Sigmoid colon (tissue), 4 donors: Measurements from ENCODE around the gene XAF1.

ENCODE experiments used
- CTCF ChIP-seq, 4 experiments: fragments of 450-650 bp in 3 of 4; fragments of 200-600 bp in 1 of 4; IDR thresholded peaks; one replicate each; pipeline ENCODE4 v1.5.1; 2016 to 2019; ENCODE audit warnings: antibody characterized with exemption in 4 of 4, mild to moderate bottlenecking in 3 of 4, moderate library complexity in 2 of 4
- EP300 ChIP-seq, 4 donors: sonication (generic); formaldehyde crosslinking; IDR thresholded peaks; one replicate each; pipeline ENCODE4 v1.6.1; 2017; ENCODE audit warnings: antibody characterized with exemption in 4 of 4
- POLR2A ChIP-seq, 2 donors: fragments of 450-650 bp; IDR thresholded peaks; one replicate each; pipeline ENCODE4 v1.6.1; 2016; ENCODE audit warnings: antibody characterized with exemption in 2 of 2, mild to moderate bottlenecking in 2 of 2, moderate library complexity in 2 of 2
- POLR2AphosphoS5 ChIP-seq, 4 donors: sonication (generic); formaldehyde crosslinking; IDR thresholded peaks; one replicate each; pipeline ENCODE4 v1.6.1; 2017; ENCODE audit warnings: antibody characterized with exemption in 4 of 4

DNA sequence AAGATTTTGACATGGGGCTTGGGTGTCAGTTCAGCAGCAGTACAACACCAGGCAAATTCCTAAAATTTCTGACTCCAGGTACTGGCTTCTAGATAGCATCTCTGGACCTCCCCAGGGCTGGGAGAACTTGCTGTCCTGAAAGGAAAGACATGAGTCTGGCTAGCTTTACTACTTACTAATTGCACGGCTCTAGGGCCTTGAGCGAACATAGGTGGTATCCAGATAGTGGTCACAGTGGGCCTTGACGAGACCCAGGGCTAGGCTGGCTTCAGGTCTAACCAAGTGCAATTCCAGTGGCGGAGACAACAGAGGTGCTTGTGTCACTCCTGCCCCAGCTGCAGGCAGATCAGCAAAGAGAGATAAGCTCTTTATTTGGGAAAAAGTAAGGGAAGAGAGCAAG lies 26.3 kb upstream of the XAF1 start:
- no peak for TF ChIP-seq POLR2AphosphoS5 (IDR thresholded peaks at IDR 0.05)
- TF ChIP-seq CTCF (IDR thresholded peaks at IDR 0.05): no peak
- no peak for TF ChIP-seq POLR2A (IDR thresholded peaks at IDR 0.05)
- no peak for TF ChIP-seq EP300 (IDR thresholded peaks at IDR 0.05)
